H7 (cell line): ENCODE measurements around the gene XRCC1. TPM values are rescaled to one million over a fixed set of nuclear protein-coding genes. Genes with fewer than 3 reads are reported as not detected.

Experiments
- DNase-seq: peaks from one replicate; pipeline ENCODE4 v3.0.0; 2012
- H3K27me3 ChIP-seq: 2 replicates; pipeline ENCODE4 v1.6.0; 2011; ENCODE audit warnings: mild to moderate bottlenecking, low read length; ENCODE audit not compliant: control insufficient read depth, insufficient read depth
- H3K36me3 ChIP-seq: replicated peaks from 2 replicates; pipeline ENCODE4 v1.5.1; 2011; ENCODE audit warnings: low read length; ENCODE audit not compliant: control insufficient read depth, insufficient read depth
- H3K4me3 ChIP-seq: 2 replicates; pipeline ENCODE4 v1.5.1; 2011; ENCODE audit warnings: low read depth, mild to moderate bottlenecking, control low read depth, low read length, moderate library complexity; ENCODE audit not compliant: insufficient read depth
- total RNA-seq: library from RNA; depleted of rRNA; stranded (reverse); fragments of >200 nt; shearing (Covaris generic); gene quantifications from 2 replicates; pipeline ENCODE4 v1.2.3, GENCODE V29; 2014; rRNA removed

XRCC1 gene
- 44.9 and 58.8 TPM in 2 replicates for total RNA-seq

GRCh38 chr19:43575156-43575950 lies at the start of gene XRCC1, which contains the start of gene PINLYP:
Gene XRCC1, minus strand, starts transcription at chr19:43575527. Its CDS starts 69 bp downstream, at chr19:43575458.
Gene PINLYP, plus strand, starts transcription at chr19:43575801. Its CDS starts 1,391 bp downstream, at chr19:43577192.
- Histone ChIP-seq H3K4me3 (peak within 1 kb of the TSS; percentile 67), H3K27me3 (no peaks in the 10 kb centered on the region), H3K36me3 (peaks cover 1% of the 10 kb centered on the region)
- peak; percentile 97 for DNase-seq

- Histone ChIP-seq H3K4me3 (no peak overlapping the region), H3K27me3 (peaks cover 14% of the 10 kb centered on the region; the same call in 1 of the 2 replicates), H3K36me3 (0 out of 2 replicates have a peak, but pooled peaks cover 1% of the 10 kb centered on the region)
- DNase-seq = peak; percentile 97
Observed at GRCh38 chr19:43624933-43625332, 49.6 kb upstream of the XRCC1 start.

DNA sequence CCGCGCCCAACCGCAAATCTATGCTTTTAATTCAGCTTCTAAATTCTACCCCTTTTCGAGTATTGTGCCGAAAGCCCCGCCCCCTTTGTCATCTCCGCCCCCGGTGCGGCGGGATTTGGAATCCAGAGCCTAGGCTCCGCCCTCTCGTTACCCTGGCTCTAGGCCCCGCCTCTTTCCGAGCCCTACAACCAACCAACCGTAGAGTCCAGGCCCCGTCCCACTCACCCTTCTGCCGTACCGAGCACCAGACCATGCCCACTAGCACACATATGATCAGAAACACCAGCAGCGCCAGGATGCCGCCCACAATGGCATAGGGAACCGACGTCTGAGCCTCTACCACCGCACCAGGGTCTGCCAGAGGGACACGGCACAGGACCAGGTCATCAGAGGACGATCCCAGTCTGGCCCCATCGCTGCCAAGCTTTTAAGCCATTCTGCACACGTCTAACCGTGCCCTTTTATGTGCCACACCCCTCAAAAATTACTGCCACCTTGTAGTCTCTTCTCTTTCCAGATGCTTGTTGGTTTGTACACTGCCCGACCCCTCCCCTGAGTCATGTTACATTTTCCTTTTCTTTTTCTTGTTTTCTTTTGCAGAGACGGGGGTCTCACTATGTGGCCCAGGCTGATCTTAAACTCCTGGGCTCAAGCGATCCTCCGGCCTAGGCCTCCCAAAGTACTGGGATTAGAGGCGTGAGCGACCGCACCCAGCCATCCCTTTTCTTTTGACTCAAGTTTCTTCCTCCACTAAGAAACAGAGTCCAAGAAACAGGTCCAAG lies 48.8 kb upstream of the XRCC1 start:
- DNase-seq = peak; percentile 95
- H3K36me3 ChIP-seq = 0 out of 2 replicates have a peak, but pooled peaks cover 1% of the 10 kb centered on the region
- H3K27me3 ChIP-seq = peaks cover 14% of the 10 kb centered on the region; the same call in 1 of the 2 replicates
- peak overlapping the region; percentile 28 for H3K4me3 ChIP-seq

- Histone ChIP-seq H3K27me3 (peaks cover 12% of the 10 kb centered on the region; the same call in 1 of the 2 replicates), H3K36me3 (0 out of 2 replicates have a peak, but pooled peaks cover 1% of the 10 kb centered on the region), H3K4me3 (no peak overlapping the region)
- DNase-seq = no peak
Observed at GRCh38 chr19:43622956-43623355, 47.6 kb upstream of the XRCC1 start.

- DNase-seq = no peak
Observed at GRCh38 chr19:43622070-43622469, 46.7 kb upstream of the XRCC1 start.

DNA sequence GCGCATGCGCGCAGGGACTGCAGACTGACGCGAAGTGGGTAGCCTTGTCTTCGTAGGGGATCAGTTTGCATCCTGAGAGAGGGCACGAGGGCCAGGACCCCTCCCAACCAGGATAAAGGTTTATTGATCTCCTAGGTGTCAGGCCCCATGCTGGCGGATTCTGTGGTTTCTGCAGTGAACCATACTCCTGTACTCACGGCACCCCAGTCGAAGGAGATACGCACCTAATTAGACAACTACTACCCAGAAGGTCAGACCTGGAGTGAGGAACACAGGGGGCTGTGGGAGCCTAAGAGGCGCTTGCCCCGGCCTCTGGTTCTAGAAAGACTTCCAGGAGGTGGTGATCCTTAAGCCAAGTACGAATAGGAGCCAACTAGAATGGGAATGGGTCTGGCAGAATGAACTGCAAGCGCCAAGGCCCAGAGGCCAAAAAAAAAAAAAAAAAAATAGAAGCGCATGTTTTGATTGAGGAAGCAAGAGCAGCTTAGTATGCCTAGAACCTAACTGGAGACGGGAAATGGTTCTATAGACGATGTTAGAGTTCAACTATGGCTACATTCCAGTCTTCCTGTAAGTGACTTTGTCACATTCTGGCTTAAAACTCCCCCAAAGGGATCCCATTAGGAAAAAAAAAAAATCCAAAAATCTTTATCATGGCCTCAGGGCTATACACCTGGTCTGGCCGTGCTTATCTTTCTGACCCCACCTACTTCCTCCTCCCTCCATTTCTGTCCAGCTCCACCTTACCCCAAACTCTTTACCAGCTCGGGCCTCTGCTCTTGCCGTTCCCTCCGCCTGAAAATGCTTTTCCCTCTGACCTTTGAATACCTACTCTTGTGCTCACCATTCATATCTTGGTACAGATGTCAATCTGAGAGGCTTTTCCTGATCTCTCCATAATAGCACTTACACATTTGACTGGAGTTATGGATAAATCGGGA lies 45.0 kb upstream of the XRCC1 start:
- no peak for DNase-seq
- Histone ChIP-seq H3K27me3 (no peaks in the 10 kb centered on the region), H3K36me3 (0 out of 2 replicates have a peak, but pooled peaks cover 1% of the 10 kb centered on the region), H3K4me3 (peak overlapping the region; percentile 73)

More at GRCh38 chr19:43622070-43622469, 46.7 kb upstream of the XRCC1 start:
- Histone ChIP-seq H3K36me3 (0 out of 2 replicates have a peak, but pooled peaks cover 1% of the 10 kb centered on the region), H3K4me3 (no peak overlapping the region), H3K27me3 (peaks cover 5% of the 10 kb centered on the region; the same call in 1 of the 2 replicates)

DNA sequence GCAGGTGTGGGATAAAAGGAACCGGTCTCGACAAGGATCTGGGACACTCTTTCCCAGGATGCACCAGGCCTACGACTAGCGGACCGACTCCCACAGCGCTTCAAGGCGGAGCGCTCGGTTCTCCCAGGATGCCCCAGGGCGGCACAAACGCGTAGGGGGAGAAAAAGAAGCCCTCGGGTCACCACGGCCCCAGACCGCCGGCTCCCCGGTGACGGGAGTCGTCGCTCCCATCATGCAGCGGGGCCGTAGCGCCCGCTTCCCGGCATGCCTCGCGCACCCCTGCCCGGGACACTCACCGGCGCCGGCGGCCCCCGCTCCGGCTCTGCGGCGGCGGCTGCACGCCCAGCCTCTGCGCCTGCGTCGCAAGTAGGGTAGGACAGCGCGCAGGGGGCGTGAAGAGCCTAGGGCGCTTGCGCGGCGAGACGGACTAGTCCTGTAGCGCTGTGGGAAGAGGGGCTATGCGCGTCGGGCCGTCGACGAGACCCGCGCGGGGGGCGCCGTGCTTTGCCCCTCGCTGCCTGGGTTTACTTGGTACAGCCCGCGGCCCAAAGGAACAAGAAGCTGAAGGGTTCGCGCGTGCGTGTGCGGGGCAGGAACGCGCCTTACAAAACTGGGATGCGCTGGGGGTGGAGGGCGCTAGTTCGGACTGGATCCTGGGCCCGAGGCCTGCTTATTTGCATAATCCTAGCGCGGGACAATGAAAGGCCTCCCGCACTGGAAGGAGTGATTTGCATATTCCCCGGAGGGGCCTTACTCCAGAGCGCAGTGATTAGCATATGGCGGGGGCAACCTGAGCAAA lies 44.1 kb upstream of the XRCC1 start, which contains the start of gene ZNF428:
TSS of gene ZNF428 (minus strand) at position 368 of the 799 bp plus-strand sequence. CDS start 5,325 bp downstream, outside the sequence.
- no peaks in the 10 kb centered on the region for H3K27me3 ChIP-seq
- H3K4me3 ChIP-seq = peak within 1 kb of the TSS; percentile 73
- H3K36me3 ChIP-seq = 0 out of 2 replicates have a peak, but pooled peaks cover 1% of the 10 kb centered on the region
- DNase-seq = peak; percentile 96

GRCh38 chr19:43618921-43619261 lies 43.6 kb upstream of the XRCC1 start:
- Histone ChIP-seq H3K36me3 (0 out of 2 replicates have a peak, but pooled peaks cover 1% of the 10 kb centered on the region), H3K27me3 (no peaks in the 10 kb centered on the region), H3K4me3 (peak overlapping the region; percentile 73)
- no peak for DNase-seq

DNA sequence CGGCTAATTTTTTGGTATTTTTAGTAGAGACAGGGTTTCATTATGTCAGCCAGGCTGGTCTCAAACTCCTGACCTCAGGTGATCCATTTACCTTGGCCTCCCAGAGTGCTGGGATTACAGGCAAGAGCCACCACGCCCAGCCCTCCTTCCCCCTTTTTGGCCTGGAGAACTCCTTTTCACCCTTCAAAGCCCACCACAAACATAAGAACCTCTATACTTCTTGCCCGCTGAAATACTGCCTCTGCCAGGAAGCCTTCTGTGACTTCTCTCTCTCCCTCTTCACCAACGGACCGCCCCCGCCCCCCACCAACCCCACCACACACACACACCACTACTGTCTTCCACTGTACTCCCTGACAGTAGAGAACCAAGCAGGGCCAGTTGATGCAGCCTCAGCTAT lies 41.6 kb upstream of the XRCC1 start:
- no peak for DNase-seq
- Histone ChIP-seq H3K4me3 (no peak overlapping the region), H3K36me3 (no peaks in the 10 kb centered on the region; the same call in 1 of the 2 replicates), H3K27me3 (no peaks in the 10 kb centered on the region)

GRCh38 chr19:43616306-43616705 lies 41.0 kb upstream of the XRCC1 start:
- Histone ChIP-seq H3K36me3 (no peaks in the 10 kb centered on the region; the same call in 1 of the 2 replicates), H3K4me3 (no peak overlapping the region), H3K27me3 (no peaks in the 10 kb centered on the region)
- DNase-seq = no peak

DNA sequence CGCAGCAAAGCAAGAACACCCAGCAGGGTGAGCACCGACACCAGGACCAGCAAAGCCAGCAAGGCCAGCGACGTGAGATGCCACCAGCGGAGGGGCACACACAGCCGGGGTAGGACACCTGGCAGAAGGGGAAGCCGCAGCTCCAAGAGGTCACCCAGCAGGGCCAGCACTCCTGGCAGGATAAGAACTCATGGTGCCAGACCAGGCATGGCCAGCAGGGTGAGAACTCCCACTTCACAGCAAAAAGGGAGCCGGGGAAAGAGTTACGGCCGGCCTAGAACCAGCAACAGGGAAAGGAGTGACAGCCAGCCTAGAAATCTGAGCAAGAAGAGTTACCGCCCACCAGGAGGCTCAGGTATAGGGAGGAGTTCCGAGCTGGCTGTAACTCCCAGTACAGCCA lies 37.0 kb upstream of the XRCC1 start:
- no peak for DNase-seq
- no peaks in the 10 kb centered on the region; the same call in 1 of the 2 replicates for H3K36me3 ChIP-seq
- no peak overlapping the region for H3K4me3 ChIP-seq
- H3K27me3 ChIP-seq = no peaks in the 10 kb centered on the region

DNA sequence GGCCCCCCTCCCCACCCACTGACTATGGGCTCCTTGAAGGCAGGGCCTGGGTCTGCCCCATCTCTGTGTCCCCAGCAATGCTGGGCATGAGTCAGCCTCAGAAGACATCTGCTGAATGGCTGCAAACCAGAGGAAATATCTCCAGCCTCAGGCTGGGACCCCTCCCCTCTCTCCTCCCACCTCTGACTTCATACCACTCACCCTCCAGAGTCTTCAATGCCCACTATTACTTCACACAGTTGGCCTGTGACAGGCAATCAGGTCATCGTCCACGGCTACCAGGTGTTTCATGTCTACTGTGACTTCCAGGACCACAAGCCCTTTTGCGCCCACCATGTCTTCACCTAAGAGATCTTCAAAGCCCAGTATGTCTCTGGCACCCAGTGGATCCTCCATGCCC lies 36.5 kb upstream of the XRCC1 start, which contains the start of gene SRRM5:
TSS of gene SRRM5 (plus strand) at position 301 of the 400 bp plus-strand sequence. CDS start at position 335, 34 bp downstream.
- no peak for DNase-seq

DNA sequence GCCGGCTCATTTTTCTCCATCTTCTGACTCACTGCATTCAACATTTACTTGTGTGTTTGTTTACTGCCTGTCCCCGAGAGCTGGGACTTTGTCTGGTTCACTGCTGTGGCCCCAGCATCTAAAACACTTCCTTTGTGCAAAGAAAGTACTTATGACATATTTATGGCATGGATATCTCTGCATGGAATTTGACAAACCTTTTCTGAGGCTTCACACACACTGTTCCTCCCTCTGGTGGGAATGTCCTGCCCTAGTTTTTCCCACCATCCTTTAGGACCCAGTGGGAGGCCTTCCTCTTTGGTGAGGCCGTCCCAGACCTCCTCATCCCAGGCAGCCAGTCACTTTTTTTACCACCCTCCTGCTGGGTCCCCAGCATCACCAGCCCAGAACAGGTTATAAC lies 35.2 kb upstream of the XRCC1 start:
- H3K4me3 ChIP-seq = no peak overlapping the region
- no peaks in the 10 kb centered on the region; the same call in 1 of the 2 replicates for H3K36me3 ChIP-seq
- H3K27me3 ChIP-seq = no peaks in the 10 kb centered on the region
- DNase-seq = no peak

More for the DNA sequence above, 36.5 kb upstream of the XRCC1 start, which contains the start of gene SRRM5:
- Histone ChIP-seq H3K27me3 (no peaks in the 10 kb centered on the region), H3K4me3 (no peak within 1 kb of the TSS), H3K36me3 (no peaks in the 10 kb centered on the region; the same call in 1 of the 2 replicates)
